Cardiac fibroblast (primary cell): ENCODE results near the gene KCNIP4.

Experiments used
- DNase-seq, 2 donors: peaks; one replicate each; pipeline versions ENCODE4 v3.0.0 to v3.0.0-alpha.2; 2010; ENCODE audit warnings: low read depth in 2 of 2
- H3K4me3 ChIP-seq, 2 donors: replicated peaks in 1 of 2; 1 replicate in 1 of 2; 2 replicates in 1 of 2; pipeline ENCODE4 v1.5.1; 2011; ENCODE audit warnings: low read depth in 2 of 2, low read length in 2 of 2, mild to moderate bottlenecking in 2 of 2, moderate library complexity in 1 of 2
- CTCF ChIP-seq: IDR thresholded peaks from one replicate; pipeline ENCODE4 v1.5.1; 2011; ENCODE audit warnings: low read depth, mild to moderate bottlenecking, low read length, inconsistent platforms

Gene KCNIP4

GRCh38 chr4:20682853-20683252 lies 1265.7 kb downstream of the KCNIP4 start:
- no peak for TF ChIP-seq CTCF
- DNase-seq, result no peak
- H3K4me3 ChIP-seq, result no peak overlapping the region

- no peak for TF ChIP-seq CTCF
- DNase-seq, result no peak
- H3K4me3 ChIP-seq, result no peak overlapping the region
Observed at GRCh38 chr4:20681271-20681670, 1267.3 kb downstream of the KCNIP4 start.

- no peak overlapping the region for H3K4me3 ChIP-seq
- no peak for DNase-seq
Observed at GRCh38 chr4:20680736-20681135, 1267.8 kb downstream of the KCNIP4 start.

GRCh38 chr4:20679951-20680350 lies 1268.6 kb downstream of the KCNIP4 start:
- H3K4me3 ChIP-seq, result no peak overlapping the region
- no peak for TF ChIP-seq CTCF
- peak in 1 of 2 donors; percentile 55 for DNase-seq

More at GRCh38 chr4:20680736-20681135, 1267.8 kb downstream of the KCNIP4 start:
- no peak for TF ChIP-seq CTCF
